Measurements from ENCODE around the gene TMOD1.

DNA sequence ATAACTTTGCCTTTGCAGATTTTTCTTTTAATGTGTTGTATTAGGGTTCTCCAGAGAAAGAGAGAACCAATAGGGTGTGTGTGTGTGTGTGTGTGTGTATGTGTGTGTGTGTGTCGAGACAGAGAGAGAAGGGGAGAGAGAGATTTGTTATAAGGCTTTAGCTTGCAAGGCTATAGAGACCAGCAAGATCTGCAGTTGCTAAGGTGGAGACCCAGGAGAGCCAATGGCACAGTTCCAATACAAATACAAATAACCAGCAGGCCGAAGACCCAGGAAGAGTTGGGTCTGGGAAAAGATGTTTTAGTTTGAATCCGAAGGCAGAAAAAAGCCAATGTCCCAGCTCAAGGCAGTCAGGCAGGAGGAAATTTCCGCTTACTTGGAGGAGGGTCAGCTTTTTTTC lies 23.0 kb downstream of the TMOD1 start:
- TF ChIP-seq, protein P1, sequence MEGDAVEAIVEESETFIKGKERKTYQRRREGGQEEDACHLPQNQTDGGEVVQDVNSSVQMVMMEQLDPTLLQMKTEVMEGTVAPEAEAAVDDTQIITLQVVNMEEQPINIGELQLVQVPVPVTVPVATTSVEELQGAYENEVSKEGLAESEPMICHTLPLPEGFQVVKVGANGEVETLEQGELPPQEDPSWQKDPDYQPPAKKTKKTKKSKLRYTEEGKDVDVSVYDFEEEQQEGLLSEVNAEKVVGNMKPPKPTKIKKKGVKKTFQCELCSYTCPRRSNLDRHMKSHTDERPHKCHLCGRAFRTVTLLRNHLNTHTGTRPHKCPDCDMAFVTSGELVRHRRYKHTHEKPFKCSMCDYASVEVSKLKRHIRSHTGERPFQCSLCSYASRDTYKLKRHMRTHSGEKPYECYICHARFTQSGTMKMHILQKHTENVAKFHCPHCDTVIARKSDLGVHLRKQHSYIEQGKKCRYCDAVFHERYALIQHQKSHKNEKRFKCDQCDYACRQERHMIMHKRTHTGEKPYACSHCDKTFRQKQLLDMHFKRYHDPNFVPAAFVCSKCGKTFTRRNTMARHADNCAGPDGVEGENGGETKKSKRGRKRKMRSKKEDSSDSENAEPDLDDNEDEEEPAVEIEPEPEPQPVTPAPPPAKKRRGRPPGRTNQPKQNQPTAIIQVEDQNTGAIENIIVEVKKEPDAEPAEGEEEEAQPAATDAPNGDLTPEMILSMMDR (IDR thresholded peaks at IDR 0.05) = no peak
- TF ChIP-seq EZH2phosphoT487 (IDR thresholded peaks at IDR 0.05) = no peak
